Measurements from ENCODE around the gene EMILIN3. TPM values are rescaled to one million over a fixed set of nuclear protein-coding genes. Genes with fewer than 3 reads are reported as not detected.

Gene EMILIN3
- polyA plus RNA-seq, 2 of the 4 experiments (the other 2 are of a cell fraction), result 0.06 to 0.58 TPM

GRCh38 chr20:41364236-41364855 lies 2.3 kb downstream of the EMILIN3 start:
- FAIRE-seq (no peak), DNase-seq (ENCODE audit: low read depth in 1 of 2, low spot score in 1 of 2) (no peak), ATAC-seq (peak; percentile 20 to 51; a peak in 3 of 6 replicates)
- Histone ChIP-seq H3K27ac (no peak overlapping the region), H3K4me3 (no peak overlapping the region), H3K4me1 (peaks cover 4% of the 10 kb centered on the region; the same call in 1 of the 3 replicates), H3K9me3 (no peaks in the 10 kb centered on the region), H3K4me2 (no peak overlapping the region)
- ChIA-PET CTCF (interaction anchor here (1.0 to 1.5 kb wide), 4 partner anchors 14 to 25 kb away, joined by 3 to 7 read pairs (median 4); partner anchors contain the start of gene LPIN3), POLR2A (no interaction called here)
- WGBS (ENCODE audit: missing lambda C conversion rate), result 68% methylated on average over 13 of the region's 13 CpGs
- TF ChIP-seq HOXB5 (CRISPR knock-in tag; IDR thresholded peaks at IDR 0.05) (no peak), MYC (IDR thresholded peaks at IDR 0.05; ENCODE audit: borderline replicate concordance, low read length) (no peak), CHD4 (IDR thresholded peaks at IDR 0.05; ENCODE audit: borderline replicate concordance) (no peak), TP53 (CRISPR knock-in tag; IDR thresholded peaks at IDR 0.05) (no peak), ESRRA (IDR thresholded peaks at IDR 0.05; ENCODE audit: borderline replicate concordance, low read length) (no peak), TFCP2L1 (CRISPR knock-in tag; IDR thresholded peaks at IDR 0.05) (no peak), HES2 (IDR thresholded peaks at IDR 0.05) (no peak), RCOR1 (IDR thresholded peaks at IDR 0.05; ENCODE audit: low read depth, low read length) (no peak), RAD21 (conservative IDR thresholded peaks at IDR 0.05 in 1 of 2, IDR thresholded peaks at IDR 0.05 in 1 of 2) (no peak), JUN (IDR thresholded peaks at IDR 0.05) (no peak), ELK1 (IDR thresholded peaks at IDR 0.05; ENCODE audit: low read depth, low read length) (no peak), NR3C1 (IDR thresholded peaks at IDR 0.05) (no peak), SREBF2 (IDR thresholded peaks at IDR 0.05) (no peak), FOSL2 (IDR thresholded peaks at IDR 0.05) (no peak), FOSL2 (CRISPR knock-in tag; IDR thresholded peaks at IDR 0.05) (no peak), EHF (CRISPR knock-in tag; IDR thresholded peaks at IDR 0.05) (no peak)

GRCh38 chr20:41363601-41364000 lies 3.0 kb downstream of the EMILIN3 start:
- Histone ChIP-seq H3K9me3 (no peaks in the 10 kb centered on the region), H3K4me2 (no peak overlapping the region), H3K4me1 (peaks cover 4% of the 10 kb centered on the region; the same call in 1 of the 3 replicates), H3K4me3 (no peak overlapping the region), H3K27ac (no peak overlapping the region)
- ATAC-seq (no peak; a peak in 1 of 6 replicates), DNase-seq (ENCODE audit: low read depth in 1 of 2, low spot score in 1 of 2) (no peak), FAIRE-seq (no peak)
- ChIA-PET CTCF (interaction anchor here (1.2 to 1.6 kb wide), 4 partner anchors 20 to 191 kb away, joined by 4 to 7 read pairs (median 5); partner anchors contain the start of gene LPIN3), POLR2A (no interaction called here)
- WGBS (ENCODE audit: missing lambda C conversion rate), result 70% methylated on average over 7 of the region's 7 CpGs
- TF ChIP-seq E2F6 (IDR thresholded peaks at IDR 0.05; ENCODE audit: borderline replicate concordance, low read depth), result no peak

GRCh38 chr20:41362748-41363140 lies 3.9 kb downstream of the EMILIN3 start:
- no peak for TF ChIP-seq RAD21 (conservative IDR thresholded peaks at IDR 0.05 in 1 of 2, IDR thresholded peaks at IDR 0.05 in 1 of 2)
- TF ChIP-seq NFE2L2 (conservative IDR thresholded peaks at IDR 0.05; ENCODE audit: low read length), result no peak
- TF ChIP-seq TFCP2L1 (CRISPR knock-in tag; IDR thresholded peaks at IDR 0.05), result no peak
- TF ChIP-seq NPAS2 (CRISPR knock-in tag; IDR thresholded peaks at IDR 0.05; ENCODE audit: borderline replicate concordance), result no peak
- no peak for TF ChIP-seq ZSCAN20 (CRISPR knock-in tag; IDR thresholded peaks at IDR 0.05)
- no peak for TF ChIP-seq EHF (CRISPR knock-in tag; IDR thresholded peaks at IDR 0.05)
- no peak for TF ChIP-seq CTCF (IDR thresholded peaks at IDR 0.05)
- TF ChIP-seq MAFK (IDR thresholded peaks at IDR 0.05; ENCODE audit: partially characterized antibody), result no peak
- no peak for TF ChIP-seq FOXS1 (CRISPR knock-in tag; IDR thresholded peaks at IDR 0.05)
- TF ChIP-seq HOXB13 (CRISPR knock-in tag; IDR thresholded peaks at IDR 0.05; ENCODE audit: low read depth), result no peak
- no peak for TF ChIP-seq PHF8 (IDR thresholded peaks at IDR 0.05; ENCODE audit: borderline replicate concordance, low read depth)
- TF ChIP-seq BHLHE40 (IDR thresholded peaks at IDR 0.05; ENCODE audit: low read depth, low read length), result no peak
- TF ChIP-seq HDAC2 (IDR thresholded peaks at IDR 0.05), result no peak
- no peak for TF ChIP-seq RFX5 (IDR thresholded peaks at IDR 0.05)
- no peak for TF ChIP-seq ATOH8 (CRISPR knock-in tag; IDR thresholded peaks at IDR 0.05; ENCODE audit: low read depth)
- no peak for TF ChIP-seq JUNB (IDR thresholded peaks at IDR 0.05)
- CTCF ChIA-PET, result interaction anchor here (0.6 to 1.6 kb wide), 3 partner anchors 19 to 190 kb away, joined by 4 to 7 read pairs (median 6); no protein-coding TSS in a partner anchor
- 75% methylated on average over 5 of the region's 5 CpGs for WGBS (ENCODE audit: missing lambda C conversion rate)

More at GRCh38 chr20:41362748-41363140, 3.9 kb downstream of the EMILIN3 start:
- FAIRE-seq (no peak), DNase-seq (ENCODE audit: low read depth in 1 of 2, low spot score in 1 of 2) (no peak), ATAC-seq (no peak)
- H3K4me2 ChIP-seq, result no peak overlapping the region
- no peaks in the 10 kb centered on the region for H3K9me3 ChIP-seq
- POLR2A ChIA-PET, result no interaction called here
- no peak overlapping the region for H3K27ac ChIP-seq
- H3K4me3 ChIP-seq, result no peak overlapping the region
- peaks cover 4% of the 10 kb centered on the region; the same call in 1 of the 3 replicates for H3K4me1 ChIP-seq
